ENCODE data around the gene ZDHHC23.

DNA sequence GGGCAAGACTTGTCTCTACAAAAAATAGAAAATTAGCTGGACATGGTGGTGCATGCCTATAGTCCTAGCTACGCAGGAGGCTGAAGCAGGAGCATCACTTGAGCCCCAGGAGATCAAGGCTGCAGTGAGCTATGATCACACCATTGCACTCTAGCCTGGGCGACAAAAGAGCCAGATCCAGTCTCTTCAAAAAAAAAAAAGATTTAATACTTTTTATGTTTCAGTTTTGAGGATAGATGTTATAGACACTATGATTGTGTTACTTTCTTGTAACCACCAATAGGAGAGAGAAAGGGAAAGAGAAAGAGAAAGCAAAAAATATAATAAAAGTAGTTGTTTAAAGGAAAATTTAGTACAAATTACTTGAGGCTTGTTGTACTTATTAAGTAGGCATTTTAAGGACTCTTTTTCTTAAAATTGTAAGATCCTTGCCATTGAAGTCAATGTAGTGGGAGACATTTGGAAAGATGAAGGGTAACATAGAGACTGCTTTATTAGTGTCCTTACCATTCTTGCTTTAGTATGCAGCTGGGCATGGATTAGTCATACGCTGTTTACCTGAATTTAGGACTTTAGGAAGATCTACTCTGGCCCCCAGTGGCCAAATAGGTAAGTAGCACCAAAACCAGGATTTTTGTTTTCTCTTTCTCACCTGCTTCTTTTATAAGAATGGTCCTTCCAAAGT, 35.1 kb upstream of the ZDHHC23 start:
- TF ChIP-seq, protein P1, sequence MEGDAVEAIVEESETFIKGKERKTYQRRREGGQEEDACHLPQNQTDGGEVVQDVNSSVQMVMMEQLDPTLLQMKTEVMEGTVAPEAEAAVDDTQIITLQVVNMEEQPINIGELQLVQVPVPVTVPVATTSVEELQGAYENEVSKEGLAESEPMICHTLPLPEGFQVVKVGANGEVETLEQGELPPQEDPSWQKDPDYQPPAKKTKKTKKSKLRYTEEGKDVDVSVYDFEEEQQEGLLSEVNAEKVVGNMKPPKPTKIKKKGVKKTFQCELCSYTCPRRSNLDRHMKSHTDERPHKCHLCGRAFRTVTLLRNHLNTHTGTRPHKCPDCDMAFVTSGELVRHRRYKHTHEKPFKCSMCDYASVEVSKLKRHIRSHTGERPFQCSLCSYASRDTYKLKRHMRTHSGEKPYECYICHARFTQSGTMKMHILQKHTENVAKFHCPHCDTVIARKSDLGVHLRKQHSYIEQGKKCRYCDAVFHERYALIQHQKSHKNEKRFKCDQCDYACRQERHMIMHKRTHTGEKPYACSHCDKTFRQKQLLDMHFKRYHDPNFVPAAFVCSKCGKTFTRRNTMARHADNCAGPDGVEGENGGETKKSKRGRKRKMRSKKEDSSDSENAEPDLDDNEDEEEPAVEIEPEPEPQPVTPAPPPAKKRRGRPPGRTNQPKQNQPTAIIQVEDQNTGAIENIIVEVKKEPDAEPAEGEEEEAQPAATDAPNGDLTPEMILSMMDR (IDR thresholded peaks at IDR 0.05): peak in 3 of 4 experiments; percentile 23 to 46 (median 27)
- no peak for TF ChIP-seq EP300 (IDR thresholded peaks at IDR 0.05)
- TF ChIP-seq POLR2A (IDR thresholded peaks at IDR 0.05): no peak
- no peak for TF ChIP-seq POLR2AphosphoS5 (IDR thresholded peaks at IDR 0.05)

All from sigmoid colon (tissue), 4 donors.